Activated CD4-positive, alpha-beta memory T cell treated with anti-CD3 and anti-CD28 coated beads, Interleukin-2, amount 10 ng/mL, durations not matched to agents 7 days and 5 days (primary cell): Measurements from ENCODE around the gene ARHGAP19. TPM values are rescaled to one million over a fixed set of nuclear protein-coding genes. Genes with fewer than 3 reads are reported as not detected.

ENCODE experiments used
- CTCF ChIA-PET: fragments of 350-600 bp; sonication (Branson Sonifier 250); formaldehyde crosslinking; loops from one replicate; lab custom pipeline; 2021; ENCODE audit warnings: antibody characterized with exemption, inconsistent platforms; lab: Charles Lee
- POLR2A ChIA-PET: fragments of 350-600 bp; sonication (Branson Sonifier 250); formaldehyde crosslinking; loops from one replicate; lab custom pipeline; 2021; ENCODE audit warnings: antibody characterized with exemption; lab: Charles Lee
- DNase-seq: peaks from one replicate; pipeline ENCODE4 v3.0.0-alpha.2; 2020
- H3K27ac Mint-ChIP-seq: one replicate; pipeline ENCODE4 v1.8.0; 2021; ENCODE audit warnings: mild to moderate bottlenecking, mixed read lengths
- H3K27me3 Mint-ChIP-seq: one replicate; pipeline ENCODE4 v1.8.0; 2021; ENCODE audit warnings: mixed read lengths
- H3K36me3 Mint-ChIP-seq: one replicate; pipeline ENCODE4 v1.8.0; 2021; ENCODE audit warnings: low read depth, mixed read lengths
- H3K4me1 Mint-ChIP-seq: one replicate; pipeline ENCODE4 v1.8.0; 2021; ENCODE audit warnings: mixed read lengths
- H3K4me3 Mint-ChIP-seq: one replicate; pipeline ENCODE4 v1.8.0; 2021; ENCODE audit warnings: mild to moderate bottlenecking, mixed read lengths
- H3K9me3 Mint-ChIP-seq: one replicate; pipeline ENCODE4 v1.8.0; 2021; ENCODE audit warnings: mixed read lengths
- total RNA-seq, 2 experiments: library from RNA; stranded (reverse); gene quantifications; one replicate each; pipeline ENCODE4 v1.2.3, GENCODE V29; 2021

The ARHGAP19 gene
- total RNA-seq, 2 experiments from 2014 or later: 47.0 to 54.4 TPM

DNA sequence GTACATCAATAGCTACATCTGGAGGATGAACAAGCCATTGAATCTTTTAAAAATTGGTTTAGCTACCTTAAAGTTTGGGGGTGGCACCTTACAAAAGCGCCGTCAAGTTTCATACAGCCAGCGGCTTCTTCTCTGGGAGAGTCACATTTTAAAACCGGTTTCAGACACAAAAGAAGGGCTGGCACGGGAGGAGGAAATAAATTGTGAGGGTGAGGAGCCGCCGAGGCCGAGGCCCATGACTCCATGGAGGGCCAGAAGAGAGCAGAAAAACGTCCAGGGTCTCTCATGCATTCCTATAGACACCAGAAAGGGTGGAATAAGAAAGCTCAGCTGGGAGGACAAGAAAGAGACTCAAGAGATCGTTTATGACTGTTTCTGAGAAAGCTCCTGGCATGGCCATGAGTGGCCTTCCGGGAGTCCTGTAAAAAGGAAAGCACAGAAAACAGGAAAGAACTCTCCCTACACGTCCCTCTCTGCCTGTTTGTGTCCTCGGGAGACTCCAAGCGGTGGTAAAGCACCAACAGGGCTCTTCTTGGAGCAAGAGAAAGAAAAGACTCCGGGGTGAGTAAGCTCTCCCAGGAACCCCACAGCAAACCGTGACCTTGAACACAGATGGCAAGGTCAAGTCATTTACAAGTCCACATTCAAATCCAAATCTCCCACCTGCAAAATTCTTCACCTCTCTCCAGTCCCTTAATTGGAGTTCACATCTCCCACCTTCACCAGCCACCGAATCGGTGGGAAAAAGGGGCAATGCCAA lies 40.3 kb upstream of the ARHGAP19 start:
- POLR2A ChIA-PET: interaction anchor here (0.7 to 5.8 kb wide), 12 partner anchors 7 to 112 kb away, joined by 3 to 51 read pairs (median 4); partner anchors contain the start of genes ARHGAP19, FRAT1 and RRP12

DNA sequence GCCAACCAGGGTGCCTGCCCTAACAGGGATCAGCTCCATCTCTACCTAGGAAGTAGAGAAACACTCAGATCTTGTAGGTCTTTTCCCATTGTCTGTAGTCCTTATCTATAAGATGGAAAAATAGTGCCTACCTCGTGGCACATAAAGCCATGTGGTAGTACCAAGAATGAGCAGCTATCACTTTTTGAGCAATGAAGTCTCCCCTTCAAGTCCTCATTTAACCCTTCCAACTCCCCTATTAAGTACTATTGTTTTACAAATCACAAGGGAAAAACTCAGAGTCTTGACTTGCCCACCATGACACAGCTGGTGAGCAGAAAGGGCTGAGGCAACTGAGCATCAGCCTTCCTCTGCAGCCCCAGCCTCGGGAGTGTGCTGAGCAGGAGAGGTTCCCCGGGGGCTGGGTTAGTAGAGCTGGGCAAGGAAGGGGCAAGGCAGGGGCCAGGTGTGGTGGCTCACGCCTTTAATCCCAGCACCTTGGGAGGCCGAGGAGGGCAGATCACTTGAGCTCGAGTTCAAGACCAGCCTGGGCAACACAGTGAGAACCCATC lies 38.8 kb upstream of the ARHGAP19 start:
- H3K9me3 Mint-ChIP-seq: no peaks in the 10 kb centered on the region

More for the DNA sequence above, 40.3 kb upstream of the ARHGAP19 start:
- no peak for DNase-seq
- CTCF ChIA-PET: interaction anchor here (0.7 to 2.3 kb wide), 9 partner anchors 8 to 82 kb away, joined by 3 to 14 read pairs (median 4); partner anchors contain the start of genes FRAT1 and RRP12
- H3K9me3 Mint-ChIP-seq: no peaks in the 10 kb centered on the region
- peaks cover 51% of the 10 kb centered on the region for H3K4me1 Mint-ChIP-seq
- peak overlapping the region; percentile 84 for H3K4me3 Mint-ChIP-seq
- H3K36me3 Mint-ChIP-seq: peaks cover 26% of the 10 kb centered on the region
- H3K27me3 Mint-ChIP-seq: peaks cover 19% of the 10 kb centered on the region
- H3K27ac Mint-ChIP-seq: peak overlapping the region; percentile 76

DNA sequence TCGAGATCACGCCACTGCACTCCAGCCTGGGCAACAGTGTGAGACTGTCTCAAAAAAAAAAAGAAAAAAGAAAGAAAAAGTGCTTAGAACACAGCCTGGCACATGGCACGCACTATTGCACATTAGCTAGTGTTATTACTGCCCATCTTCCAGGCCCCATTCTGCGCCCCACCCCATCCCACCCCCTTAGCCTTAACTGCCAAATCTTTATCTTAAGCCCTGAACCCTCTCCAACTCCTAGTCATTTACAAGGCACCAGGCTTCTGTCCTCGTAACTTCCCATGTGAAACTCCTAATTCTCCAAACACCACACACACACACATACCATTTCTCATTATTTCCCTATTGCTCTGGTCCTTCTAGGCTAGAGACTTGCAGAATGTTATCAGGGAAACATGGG lies 37.3 kb upstream of the ARHGAP19 start:
- ChIA-PET CTCF (no interaction called here), POLR2A (interaction anchor here (2.0 to 5.8 kb wide), 3 partner anchors 10 to 37 kb away, joined by 5 to 51 read pairs (median 14); partner anchors contain the start of genes ARHGAP19 and FRAT1)
- H3K4me1 Mint-ChIP-seq: peaks cover 58% of the 10 kb centered on the region
- no peaks in the 10 kb centered on the region for H3K27me3 Mint-ChIP-seq
- H3K9me3 Mint-ChIP-seq: no peaks in the 10 kb centered on the region
- H3K4me3 Mint-ChIP-seq: no peak overlapping the region
- no peak overlapping the region for H3K27ac Mint-ChIP-seq
- H3K36me3 Mint-ChIP-seq: peaks cover 26% of the 10 kb centered on the region
- no peak for DNase-seq

More for the DNA sequence above, 38.8 kb upstream of the ARHGAP19 start:
- Mint-ChIP-seq H3K27me3 (peaks cover 4% of the 10 kb centered on the region), H3K27ac (no peak overlapping the region), H3K36me3 (peaks cover 26% of the 10 kb centered on the region), H3K4me3 (no peak overlapping the region), H3K4me1 (peaks cover 62% of the 10 kb centered on the region)
- ChIA-PET POLR2A (interaction anchor here (1.5 to 5.8 kb wide), 2 partner anchors 9 to 12 kb away, joined by 5 to 51 read pairs; partner anchors contain the start of gene FRAT1), CTCF (interaction anchor here (2.3 kb wide), 1 partner anchor 12 kb away, joined by 14 read pairs; the partner anchor contains the start of gene FRAT1)
- no peak for DNase-seq

DNA sequence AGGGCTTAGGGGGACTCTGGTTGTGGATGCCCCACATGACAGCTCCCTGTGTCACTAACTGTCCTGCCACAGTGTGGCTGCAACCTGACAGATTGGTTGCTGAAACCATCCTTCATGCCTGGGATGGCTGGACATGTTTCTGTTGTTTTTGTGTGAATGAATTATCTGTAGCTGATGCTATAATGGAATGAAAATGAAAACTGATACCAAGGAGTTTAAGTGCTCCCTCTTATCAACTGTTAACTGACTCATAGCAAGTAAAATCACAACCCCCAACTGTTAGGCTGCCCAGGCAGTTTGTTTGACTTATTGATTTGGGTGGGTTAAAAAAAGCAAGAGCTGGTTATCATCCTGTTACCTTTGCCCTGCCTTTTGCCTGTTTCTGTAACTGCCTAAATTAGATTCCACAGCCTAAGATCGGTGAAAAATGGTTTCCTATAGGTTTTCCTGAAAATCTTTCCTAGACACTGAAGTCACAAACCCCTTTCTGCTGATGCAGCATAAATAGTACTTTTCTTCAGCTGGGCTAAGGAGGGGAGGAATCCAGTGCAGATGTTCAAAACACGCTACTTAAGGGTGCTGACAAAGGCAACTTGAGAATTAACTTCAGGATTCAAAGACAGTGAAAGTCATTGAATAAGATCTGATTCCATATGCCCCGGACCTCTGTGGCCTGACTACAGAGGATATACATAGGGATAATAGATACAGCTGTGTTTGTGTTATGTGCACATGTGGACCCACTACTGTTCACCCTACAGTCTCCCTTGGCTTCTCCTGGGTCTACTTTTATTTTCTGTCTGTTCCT lies 36.4 kb upstream of the ARHGAP19 start:
- POLR2A ChIA-PET: interaction anchor here (2.0 to 2.6 kb wide), 2 partner anchors 9 to 36 kb away, joined by 5 to 14 read pairs; partner anchors contain the start of genes ARHGAP19 and FRAT1
- H3K4me3 Mint-ChIP-seq: no peak overlapping the region
- DNase-seq: no peak
- no peaks in the 10 kb centered on the region for H3K9me3 Mint-ChIP-seq
- no peaks in the 10 kb centered on the region for H3K27me3 Mint-ChIP-seq
- peaks cover 58% of the 10 kb centered on the region for H3K4me1 Mint-ChIP-seq
- H3K36me3 Mint-ChIP-seq: peaks cover 26% of the 10 kb centered on the region
- CTCF ChIA-PET: interaction anchor here (1.3 kb wide), 1 partner anchor 50 kb away, joined by 5 read pairs; no protein-coding TSS in a partner anchor
- H3K27ac Mint-ChIP-seq: no peak overlapping the region

DNA sequence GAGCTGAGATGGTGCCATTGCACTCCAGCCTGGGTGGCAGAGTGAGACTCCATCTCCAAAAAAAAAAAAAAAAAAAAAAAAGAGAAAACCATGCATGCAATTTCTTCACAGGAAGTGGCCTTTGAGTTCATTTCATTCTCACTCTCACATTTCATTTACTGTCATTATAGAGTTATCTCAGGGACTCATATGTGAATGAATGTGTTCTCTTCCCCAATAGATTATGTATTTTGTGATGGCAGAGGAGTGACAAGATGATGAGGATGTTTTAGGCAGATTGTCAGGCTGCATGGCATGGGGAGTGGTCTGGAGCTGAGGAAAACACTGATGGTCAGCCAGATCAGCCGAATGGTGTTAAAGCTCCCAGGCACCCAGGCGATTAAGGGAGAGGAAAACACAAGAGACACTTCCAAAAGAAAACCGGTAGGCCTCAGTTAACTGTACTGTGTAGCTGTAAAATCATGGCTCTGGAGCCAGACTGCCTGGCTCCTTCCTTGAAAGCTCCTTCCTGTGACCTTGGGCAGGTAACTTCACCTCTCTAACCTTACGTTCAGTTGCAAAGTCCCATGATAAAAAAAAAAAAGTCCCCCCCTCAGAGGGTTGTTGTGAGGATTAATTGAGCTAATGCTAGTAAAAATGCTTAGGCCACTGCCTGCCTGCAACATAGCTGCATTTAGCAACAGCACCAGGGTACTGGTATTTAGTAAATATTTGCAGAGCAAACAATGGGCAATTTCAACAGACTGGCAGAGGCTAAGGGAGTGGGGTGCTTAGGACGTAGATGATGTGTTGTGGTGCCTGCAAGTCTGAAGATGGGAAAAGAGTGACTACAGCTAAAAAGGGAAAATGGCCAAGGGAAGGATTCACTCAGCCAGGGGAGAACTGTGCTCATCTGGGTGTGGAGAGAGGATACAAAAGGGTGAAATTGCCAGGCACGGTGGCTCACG lies 35.2 kb upstream of the ARHGAP19 start:
- Mint-ChIP-seq H3K27ac (peak overlapping the region; percentile 75), H3K4me1 (peaks cover 48% of the 10 kb centered on the region), H3K36me3 (peaks cover 20% of the 10 kb centered on the region), H3K27me3 (no peaks in the 10 kb centered on the region), H3K4me3 (no peak overlapping the region), H3K9me3 (no peaks in the 10 kb centered on the region)
- DNase-seq: no peak
- CTCF ChIA-PET: interaction anchor here (0.6 to 1.3 kb wide), 2 partner anchors 49 to 81 kb away, joined by 3 to 5 read pairs; no protein-coding TSS in a partner anchor
- POLR2A ChIA-PET: interaction anchor here (0.9 to 2.6 kb wide), 3 partner anchors 8 to 35 kb away, joined by 3 to 14 read pairs (median 5); partner anchors contain the start of genes ARHGAP19 and FRAT1

DNA sequence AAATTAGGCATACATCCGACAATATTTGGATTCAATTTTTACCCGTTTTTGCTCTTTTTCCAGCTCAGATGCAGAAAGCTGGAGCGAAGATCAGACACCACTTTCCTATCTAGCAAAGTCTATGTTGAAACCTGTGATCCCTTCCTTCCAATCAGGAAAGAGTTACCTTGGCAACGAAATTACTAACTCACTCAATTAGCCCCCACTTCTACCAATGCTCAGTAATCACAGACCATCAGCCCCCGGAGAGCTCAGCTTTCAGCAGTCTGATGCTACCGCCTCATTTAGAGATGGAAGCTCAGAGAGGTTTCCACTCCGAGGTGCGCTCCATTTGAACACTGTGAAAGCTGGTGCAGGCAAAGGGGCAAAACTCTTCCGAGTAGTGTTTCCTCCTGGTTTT lies 33.3 kb upstream of the ARHGAP19 start:
- Mint-ChIP-seq H3K9me3 (no peaks in the 10 kb centered on the region), H3K36me3 (peaks cover 10% of the 10 kb centered on the region), H3K4me3 (no peak overlapping the region), H3K4me1 (peaks cover 46% of the 10 kb centered on the region), H3K27me3 (peaks cover 2% of the 10 kb centered on the region), H3K27ac (no peak overlapping the region)
- ChIA-PET CTCF (interaction anchor here (0.7 to 1.1 kb wide), 4 partner anchors 8 to 138 kb away, joined by 3 to 4 read pairs (median 4); partner anchors contain the start of gene RRP12), POLR2A (interaction anchor here (0.8 to 1.3 kb wide), 2 partner anchors 8 to 11 kb away, joined by 3 to 8 read pairs; partner anchors contain the start of gene FRAT2)
- no peak for DNase-seq

DNA sequence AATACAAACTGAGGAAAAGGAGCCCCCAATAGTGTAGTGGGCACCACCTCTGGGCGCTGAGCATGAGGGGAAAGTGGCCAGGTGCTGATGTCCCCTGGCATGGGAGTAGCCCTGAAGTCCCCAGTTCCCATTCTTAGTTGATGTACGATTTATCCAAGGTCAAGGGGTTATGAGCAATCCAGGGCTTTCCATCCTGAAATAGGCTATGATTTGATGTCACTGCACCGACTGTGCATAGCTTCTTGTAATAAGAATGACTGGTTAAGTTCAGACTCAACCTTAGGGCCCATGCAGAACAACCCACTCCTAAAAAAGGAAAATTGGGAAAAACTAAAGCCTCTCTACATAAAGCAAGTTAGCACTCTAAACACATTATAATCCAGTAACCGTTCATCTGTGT lies 31.1 kb upstream of the ARHGAP19 start:
- H3K9me3 Mint-ChIP-seq: no peaks in the 10 kb centered on the region
- H3K4me1 Mint-ChIP-seq: peaks cover 41% of the 10 kb centered on the region
- POLR2A ChIA-PET: no interaction called here
- H3K36me3 Mint-ChIP-seq: peaks cover 6% of the 10 kb centered on the region
- H3K27ac Mint-ChIP-seq: no peak overlapping the region
- DNase-seq: no peak
- CTCF ChIA-PET: interaction anchor here (0.7 kb wide), 1 partner anchor 9 kb away, joined by 4 read pairs; no protein-coding TSS in a partner anchor
- H3K4me3 Mint-ChIP-seq: no peak overlapping the region
- peaks cover 2% of the 10 kb centered on the region for H3K27me3 Mint-ChIP-seq

DNA sequence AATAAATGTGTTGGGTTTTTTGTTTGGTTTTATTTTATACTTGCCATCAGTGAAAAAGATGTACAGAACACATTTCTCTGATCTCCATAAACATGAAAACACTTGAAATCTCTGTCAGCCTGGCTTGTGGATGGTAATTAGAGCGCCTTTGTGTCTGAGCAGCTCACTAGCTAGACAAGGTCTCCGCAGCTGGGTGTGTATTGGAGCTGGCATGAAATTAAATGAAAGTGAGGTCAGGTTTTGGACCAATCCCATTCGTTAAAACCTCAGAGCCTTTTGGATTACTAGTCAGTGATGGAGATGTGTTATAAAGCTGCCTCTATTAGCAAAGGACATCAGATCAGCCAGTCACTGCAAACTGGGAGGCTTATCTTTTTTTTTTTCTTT lies 29.4 kb upstream of the ARHGAP19 start:
- no peak overlapping the region for H3K27ac Mint-ChIP-seq
- no peaks in the 10 kb centered on the region for H3K9me3 Mint-ChIP-seq
- peaks cover 4% of the 10 kb centered on the region for H3K27me3 Mint-ChIP-seq
- ChIA-PET CTCF (interaction anchor here (0.8 to 1.5 kb wide), 2 partner anchors 10 to 11 kb away, joined by 3 to 6 read pairs; no protein-coding TSS in a partner anchor), POLR2A (interaction anchor here (1.0 kb wide), 1 partner anchor 10 kb away, joined by 5 read pairs; no protein-coding TSS in a partner anchor)
- no peak for DNase-seq
- H3K4me3 Mint-ChIP-seq: peak overlapping the region; percentile 79
- peaks cover 2% of the 10 kb centered on the region for H3K36me3 Mint-ChIP-seq
- peaks cover 28% of the 10 kb centered on the region for H3K4me1 Mint-ChIP-seq

DNA sequence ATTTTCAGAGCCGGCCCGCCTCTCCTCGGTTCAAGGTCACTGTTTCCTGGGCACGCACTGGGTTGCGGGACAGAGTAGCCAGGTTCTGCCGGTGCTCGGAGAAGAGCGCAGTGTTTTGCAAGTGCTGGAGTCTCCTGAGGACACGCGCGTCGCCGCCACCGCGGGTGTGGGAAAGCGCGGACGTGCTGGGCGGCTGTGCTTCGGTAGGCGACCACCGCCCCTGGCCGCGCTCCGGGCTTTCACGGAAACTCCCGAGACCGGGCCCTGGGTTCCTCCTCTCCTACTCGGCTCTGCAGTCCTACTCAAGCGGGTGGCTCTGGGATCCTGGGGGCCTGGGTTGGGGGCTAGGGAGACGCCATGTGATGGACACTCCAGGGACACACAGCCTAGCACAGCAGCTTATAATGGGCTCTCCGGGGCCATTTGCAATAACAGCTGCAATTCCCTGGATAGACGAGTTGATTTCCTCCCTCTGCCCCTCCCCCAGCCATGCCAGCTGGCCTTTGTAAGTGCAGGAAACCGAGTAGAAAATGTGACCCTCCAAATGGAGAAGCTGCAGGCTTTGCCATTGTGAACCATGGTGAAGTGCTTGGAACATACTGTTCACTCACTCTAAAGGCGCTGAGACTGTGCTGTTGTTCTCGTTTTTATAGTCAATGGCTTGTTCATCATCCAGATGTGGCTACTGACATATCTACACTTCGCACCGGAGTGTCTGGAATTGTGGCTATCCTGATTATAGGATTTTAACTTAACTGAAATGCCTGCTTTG lies 28.8 kb upstream of the ARHGAP19 start:
- no peak overlapping the region for H3K27ac Mint-ChIP-seq
- H3K4me3 Mint-ChIP-seq: peak overlapping the region; percentile 79
- no peak for DNase-seq
- no peaks in the 10 kb centered on the region for H3K9me3 Mint-ChIP-seq
- CTCF ChIA-PET: interaction anchor here (0.8 to 1.5 kb wide), 2 partner anchors 11 to 12 kb away, joined by 3 to 6 read pairs; no protein-coding TSS in a partner anchor
- H3K4me1 Mint-ChIP-seq: peaks cover 25% of the 10 kb centered on the region
- H3K36me3 Mint-ChIP-seq: peaks cover 2% of the 10 kb centered on the region
- POLR2A ChIA-PET: interaction anchor here (1.0 kb wide), 1 partner anchor 11 kb away, joined by 5 read pairs; no protein-coding TSS in a partner anchor
- peaks cover 4% of the 10 kb centered on the region for H3K27me3 Mint-ChIP-seq

DNA sequence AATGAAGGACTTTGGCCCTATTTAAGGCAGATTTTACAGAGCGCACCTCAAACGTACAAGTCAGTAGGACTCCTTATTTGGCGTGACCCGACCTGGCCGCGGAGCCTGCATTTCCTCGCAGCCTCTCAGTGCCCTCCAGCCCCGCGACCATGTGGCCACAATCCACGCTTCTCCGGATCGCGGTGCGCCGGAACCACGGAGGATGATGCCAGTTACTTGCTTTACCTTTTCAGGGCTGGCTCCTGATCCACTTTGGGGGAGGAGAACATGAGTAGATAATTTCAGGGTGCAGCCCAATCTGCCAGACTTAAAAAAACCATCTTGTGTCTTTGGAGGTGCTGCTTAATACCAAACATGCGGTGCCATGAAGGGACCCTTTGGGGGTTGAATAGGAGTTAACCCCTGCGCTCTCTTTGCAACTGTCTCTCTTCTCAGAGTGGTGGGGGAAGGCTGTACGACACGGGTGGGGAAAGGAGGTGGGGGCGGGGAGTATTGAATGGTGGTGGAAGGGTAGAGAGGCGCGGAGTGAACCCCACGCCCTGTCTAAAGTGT lies 28.1 kb upstream of the ARHGAP19 start:
- Mint-ChIP-seq H3K27me3 (peaks cover 4% of the 10 kb centered on the region), H3K36me3 (peaks cover 2% of the 10 kb centered on the region), H3K27ac (peak overlapping the region; percentile 69), H3K9me3 (no peaks in the 10 kb centered on the region), H3K4me1 (peaks cover 25% of the 10 kb centered on the region), H3K4me3 (peak overlapping the region; percentile 79)
- ChIA-PET POLR2A (interaction anchor here (1.2 to 3.5 kb wide), 5 partner anchors 8 to 80 kb away, joined by 6 to 51 read pairs (median 14); partner anchors contain the start of genes ARHGAP19 and FRAT2), CTCF (interaction anchor here (1.0 to 2.4 kb wide), 4 partner anchors 12 to 79 kb away, joined by 3 to 14 read pairs (median 8); no protein-coding TSS in a partner anchor)
- DNase-seq: peak; percentile 33
